GM19467 (cell line): ENCODE data around the gene NELL1.

ENCODE experiments used
- ATAC-seq: cut with Tn5 transposase; IDR thresholded peaks from one replicate; pipeline ENCODE4 v1.9.1; 2021; ENCODE audit warnings: mild to moderate bottlenecking, moderate library complexity; ENCODE audit not compliant: unreplicated experiment

Gene NELL1

GRCh38 chr11:21401496-21401895 is 732.1 kb downstream of the NELL1 start:
- no peak for ATAC-seq

- ATAC-seq, result no peak
Observed at GRCh38 chr11:21402274-21402673, 732.9 kb downstream of the NELL1 start.

- no peak for ATAC-seq
Observed at GRCh38 chr11:21403069-21403468, 733.7 kb downstream of the NELL1 start.

GRCh38 chr11:21405422-21405821 is 736.0 kb downstream of the NELL1 start:
- no peak for ATAC-seq

GRCh38 chr11:21410513-21410912 is 741.1 kb downstream of the NELL1 start:
- ATAC-seq, result no peak

GRCh38 chr11:21411104-21411503 is 741.7 kb downstream of the NELL1 start:
- ATAC-seq, result no peak

- ATAC-seq, result no peak
Observed at GRCh38 chr11:21411597-21411996, 742.2 kb downstream of the NELL1 start.

GRCh38 chr11:21412652-21413383 is 743.4 kb downstream of the NELL1 start:
- ATAC-seq, result no peak

- no peak for ATAC-seq
Observed at GRCh38 chr11:21414953-21415352, 745.6 kb downstream of the NELL1 start.

- ATAC-seq, result no peak
Observed at GRCh38 chr11:21415606-21416005, 746.2 kb downstream of the NELL1 start.

- ATAC-seq, result no peak
Observed at GRCh38 chr11:21421711-21422329, 752.4 kb downstream of the NELL1 start.

- no peak for ATAC-seq
Observed at GRCh38 chr11:21426931-21427330, 757.5 kb downstream of the NELL1 start.

GRCh38 chr11:21427726-21428125 is 758.3 kb downstream of the NELL1 start:
- no peak for ATAC-seq

GRCh38 chr11:21428796-21429195 is 759.4 kb downstream of the NELL1 start:
- no peak for ATAC-seq

GRCh38 chr11:21429401-21429800 is 760.0 kb downstream of the NELL1 start:
- no peak for ATAC-seq

- no peak for ATAC-seq
Observed at GRCh38 chr11:21430537-21430936, 761.2 kb downstream of the NELL1 start.

GRCh38 chr11:21446939-21447590 is 777.7 kb downstream of the NELL1 start:
- ATAC-seq, result no peak

GRCh38 chr11:21447871-21448270 is 778.5 kb downstream of the NELL1 start:
- no peak for ATAC-seq

GRCh38 chr11:21456186-21456585 is 786.8 kb downstream of the NELL1 start:
- ATAC-seq, result no peak

- no peak for ATAC-seq
Observed at GRCh38 chr11:21460082-21460481, 790.7 kb downstream of the NELL1 start.

- ATAC-seq, result no peak
Observed at GRCh38 chr11:21461701-21462100, 792.3 kb downstream of the NELL1 start.

GRCh38 chr11:21464601-21465193 is 795.3 kb downstream of the NELL1 start:
- no peak for ATAC-seq
